Body of pancreas (tissue), 4 donors: Measurements from ENCODE around the gene GRHL3. TPM values are rescaled to one million over a fixed set of nuclear protein-coding genes. Genes with fewer than 3 reads are reported as not detected.

Experiments
- ATAC-seq: fragments of 150-250 bp; one replicate; pipeline ENCODE4 v1.9.1; 2016
- DNase-seq, 4 donors: peaks; one replicate each; pipeline ENCODE4 v3.0.0-alpha.2; 2019
- H3K27ac ChIP-seq, 4 donors: fragments of 200-600 bp; sonication (generic); 1 replicate in 3 of 4; 2 replicates in 1 of 4; pipeline versions ENCODE4 v1.5.1 to v1.6.1; 2016 to 2019; ENCODE audit warnings: mild to moderate bottlenecking in 1 of 4, mixed read lengths in 1 of 4, moderate library complexity in 1 of 4
- H3K27me3 ChIP-seq, 2 donors: fragments of 200-600 bp; sonication (generic); one replicate each; pipeline ENCODE4 v1.6.0; 2016; ENCODE audit warnings: mild to moderate bottlenecking in 1 of 2
- H3K36me3 ChIP-seq, 2 donors: fragments of 200-600 bp; sonication (generic); replicated peaks in 1 of 2; 2 replicates each; pipeline ENCODE4 v1.5.1; 2016; ENCODE audit warnings: low read depth in 2 of 2; ENCODE audit not compliant: insufficient read depth in 1 of 2
- H3K4me1 ChIP-seq: fragments of 200-600 bp; sonication (generic); one replicate; pipeline ENCODE4 v1.6.0; 2016
- H3K4me3 ChIP-seq, 2 donors: fragments of 200-600 bp; sonication (generic); 1 replicate in 1 of 2; 2 replicates in 1 of 2; pipeline ENCODE4 v1.5.1; 2016 to 2019
- H3K9me3 ChIP-seq, 3 donors: fragments of 200-600 bp; sonication (generic); 1 replicate in 2 of 3; 2 replicates in 1 of 3; pipeline ENCODE4 v1.5.1; 2016
- CTCF ChIP-seq, 7 experiments: fragments of 450-650 bp in 4 of 7; fragments of 200-600 bp in 3 of 7; sonication (generic) in 3 of 7; IDR thresholded peaks; one replicate each; pipeline ENCODE4 v1.5.1; 2016 to 2019; ENCODE audit warnings: antibody characterized with exemption in 7 of 7
- POLR2A ChIP-seq, 3 donors: fragments of 450-650 bp; IDR thresholded peaks; one replicate each; pipeline ENCODE4 v1.6.1; 2016; ENCODE audit warnings: antibody characterized with exemption in 3 of 3, mild to moderate bottlenecking in 2 of 3
- WGBS, 2 donors: methylation state at CpG; one replicate each; pipeline ENCODE4 v1.1.5; 2017; 5-methylcytosine and 5-hydroxymethylcytosine counted together
- intact Hi-C: fragments of 100-400 bp; cut with DNase I; formaldehyde crosslinking; loops from one replicate; pipeline ENCODE4 v1.15.1; 2023
- total RNA-seq, 2 donors: library from RNA; depleted of rRNA; stranded (reverse); fragments of >200 nt; gene quantifications; one replicate each; pipeline ENCODE4 v1.1.0, GENCODE V29; 2016

Gene GRHL3
- total RNA-seq, 2 donors from 2014 or later = not detected

- Histone ChIP-seq H3K4me3 (no peak overlapping the region), H3K27me3 (no peaks in the 10 kb centered on the region), H3K36me3 (no peaks in the 10 kb centered on the region), H3K27ac (no peak overlapping the region), H3K4me1 (no peaks in the 10 kb centered on the region), H3K9me3 (no peaks in the 10 kb centered on the region)
- WGBS, 2 donors = 76 to 77% methylated on average over 5 to 8 of the region's 8 CpGs
- intact Hi-C loops = no loop called here
- ATAC-seq (no peak), DNase-seq (no peak)
- TF ChIP-seq CTCF (IDR thresholded peaks at IDR 0.05) = no peak
- TF ChIP-seq POLR2A (IDR thresholded peaks at IDR 0.05) = no peak
Measured at GRCh38 chr1:24344090-24344742, 25.1 kb downstream of the GRHL3 start.

- intact Hi-C loops = no loop called here
- ATAC-seq (no peak), DNase-seq (no peak)
- H3K4me3 ChIP-seq = no peak overlapping the region
- H3K4me1 ChIP-seq = no peaks in the 10 kb centered on the region
- TF ChIP-seq CTCF (IDR thresholded peaks at IDR 0.05) (no peak), POLR2A (IDR thresholded peaks at IDR 0.05) (no peak)
- H3K27me3 ChIP-seq = no peaks in the 10 kb centered on the region
- H3K9me3 ChIP-seq = no peaks in the 10 kb centered on the region
- no peak overlapping the region for H3K27ac ChIP-seq
- 82 to 85% methylated on average over 5 of the region's 5 CpGs for WGBS, 2 donors
- H3K36me3 ChIP-seq = no peaks in the 10 kb centered on the region
Measured at GRCh38 chr1:24345334-24345733, 26.2 kb downstream of the GRHL3 start.

- no peaks in the 10 kb centered on the region for H3K36me3 ChIP-seq
- ATAC-seq (no peak), DNase-seq (no peak)
- 77 to 85% methylated on average over 16 to 19 of the region's 19 CpGs for WGBS, 2 donors
- H3K27me3 ChIP-seq = no peaks in the 10 kb centered on the region
- TF ChIP-seq CTCF (IDR thresholded peaks at IDR 0.05) (no peak), POLR2A (IDR thresholded peaks at IDR 0.05) (no peak)
- no peaks in the 10 kb centered on the region for H3K9me3 ChIP-seq
- no peak overlapping the region for H3K27ac ChIP-seq
- no peaks in the 10 kb centered on the region for H3K4me1 ChIP-seq
- intact Hi-C loops = no loop called here
- H3K4me3 ChIP-seq = no peak overlapping the region
Measured at GRCh38 chr1:24347159-24347934, 28.2 kb downstream of the GRHL3 start.

GRCh38 chr1:24348196-24348595 lies 29.0 kb downstream of the GRHL3 start:
- TF ChIP-seq CTCF (IDR thresholded peaks at IDR 0.05) = no peak
- DNase-seq (no peak), ATAC-seq (no peak)
- Histone ChIP-seq H3K4me3 (no peak overlapping the region), H3K36me3 (no peaks in the 10 kb centered on the region), H3K4me1 (no peaks in the 10 kb centered on the region), H3K9me3 (no peaks in the 10 kb centered on the region), H3K27me3 (no peaks in the 10 kb centered on the region), H3K27ac (no peak overlapping the region)
- intact Hi-C loops = no loop called here
- 87 to 88% methylated on average over 9 to 10 of the region's 10 CpGs for WGBS, 2 donors
